HG02884 (cell line): Measurements from ENCODE around the gene CLCF1.
A peak's percentile ranks its signal among the peaks of the same experiment; 100 is the strongest.
"Not testable (repeated sequence)": the region's sequence is repeated elsewhere in the genome, so short reads cannot be mapped to it uniquely, and the experiment has no call there.

ENCODE experiments used
- ATAC-seq: cut with Tn5 transposase; IDR thresholded peaks from one replicate; pipeline ENCODE4 v1.9.1; 2021; ENCODE audit warnings: mild to moderate bottlenecking, moderate library complexity; ENCODE audit not compliant: unreplicated experiment

The CLCF1 gene

DNA sequence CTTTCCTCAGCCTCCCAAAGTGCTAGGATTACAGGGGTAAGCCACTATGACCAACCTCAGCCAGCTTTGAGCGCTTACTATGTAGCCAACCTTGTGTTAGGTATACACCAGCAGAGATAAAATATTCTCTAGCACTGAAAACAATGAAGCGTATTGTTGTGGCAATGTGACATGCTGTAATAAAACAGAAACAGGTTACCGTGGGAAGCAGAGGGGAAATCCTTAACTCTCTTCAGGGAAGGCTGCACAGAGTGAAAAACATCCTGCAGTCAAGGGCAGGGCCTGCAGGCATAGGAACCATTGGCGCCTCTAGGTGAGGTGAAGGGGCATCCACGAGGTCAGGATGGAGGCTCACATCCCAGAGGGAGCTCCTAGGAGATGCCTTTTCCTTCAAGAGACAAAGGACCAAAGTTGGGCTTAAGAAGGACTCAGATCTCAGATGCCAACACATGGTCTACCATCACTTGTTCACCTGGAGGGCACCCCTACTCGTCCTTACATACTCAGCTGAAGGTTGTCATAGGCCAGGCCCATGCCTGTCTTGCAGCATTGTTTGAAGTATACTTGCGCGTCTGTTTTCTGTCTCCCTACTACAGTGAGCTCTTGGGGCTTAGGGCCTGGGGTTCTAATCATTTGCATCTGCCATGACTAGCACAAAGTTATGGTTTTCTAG, 28.0 kb downstream of the CLCF1 start:
- no peak for ATAC-seq

- no peak for ATAC-seq
Observed at GRCh38 chr11:67344264-67344663, 29.1 kb downstream of the CLCF1 start.

GRCh38 chr11:67337257-67337656, 36.1 kb downstream of the CLCF1 start:
- no peak for ATAC-seq

GRCh38 chr11:67332081-67332691, 41.2 kb downstream of the CLCF1 start:
- ATAC-seq = no peak

- ATAC-seq = no peak
Observed at GRCh38 chr11:67323526-67323925, 49.9 kb downstream of the CLCF1 start.

- ATAC-seq = no peak
Observed at GRCh38 chr11:67322049-67322448, 51.3 kb downstream of the CLCF1 start.

DNA sequence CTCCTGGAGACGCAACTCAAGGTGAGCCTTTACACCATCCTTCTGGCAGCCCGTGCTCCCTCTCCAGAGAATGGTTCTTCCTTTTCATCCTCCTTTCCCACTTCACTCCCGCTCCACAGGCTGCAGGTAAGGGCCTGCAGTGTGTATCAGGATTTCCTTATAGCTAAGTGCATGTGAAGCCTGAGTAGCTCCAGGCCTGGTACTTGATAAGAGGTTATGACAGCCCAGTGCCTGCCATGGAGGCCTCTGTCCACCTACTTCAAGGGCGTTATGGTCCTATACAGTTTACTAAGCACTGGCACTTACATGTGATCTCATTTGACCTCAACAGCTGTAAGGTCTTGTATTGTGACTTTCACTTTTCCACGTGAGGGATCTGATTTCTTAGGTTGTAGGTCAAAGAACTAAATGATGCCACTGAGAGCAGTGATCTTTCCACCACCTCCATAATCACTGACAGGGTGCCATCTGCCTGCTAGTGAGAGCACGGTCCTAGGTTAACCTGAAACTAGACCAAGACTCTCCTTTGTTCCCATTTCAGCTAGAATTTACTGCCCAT, 52.0 kb downstream of the CLCF1 start:
- no peak for ATAC-seq

GRCh38 chr11:67320691-67321090, 52.7 kb downstream of the CLCF1 start:
- no peak for ATAC-seq

GRCh38 chr11:67320011-67320410, 53.4 kb downstream of the CLCF1 start:
- no peak for ATAC-seq

DNA sequence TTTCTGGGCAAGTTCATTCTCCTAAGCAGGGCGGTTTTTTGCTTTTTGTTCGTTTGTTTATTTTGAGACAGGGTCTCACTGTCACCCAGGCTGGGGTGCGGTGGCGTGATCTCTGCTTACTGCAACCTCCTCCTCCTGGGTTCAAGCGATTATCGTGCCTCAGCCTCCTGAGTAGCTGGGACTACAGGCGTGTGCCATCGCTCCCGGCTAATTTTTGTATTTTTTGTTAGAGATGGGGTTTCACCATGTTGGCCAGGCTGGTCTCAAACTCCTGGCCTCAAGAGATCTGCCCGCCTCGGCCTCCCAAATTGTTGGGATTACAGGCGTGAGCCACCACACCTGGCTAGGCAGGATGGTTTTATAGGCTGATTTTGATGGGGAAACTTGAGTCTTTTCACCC, 54.5 kb downstream of the CLCF1 start:
- ATAC-seq = not testable (repeated sequence)

GRCh38 chr11:67317888-67318555, 55.4 kb downstream of the CLCF1 start:
- peak; percentile 14 for ATAC-seq

GRCh38 chr11:67317205-67317887, 56.1 kb downstream of the CLCF1 start:
- peak; percentile 76 for ATAC-seq

GRCh38 chr11:67316882-67317204, 56.6 kb downstream of the CLCF1 start:
- ATAC-seq = no peak

DNA sequence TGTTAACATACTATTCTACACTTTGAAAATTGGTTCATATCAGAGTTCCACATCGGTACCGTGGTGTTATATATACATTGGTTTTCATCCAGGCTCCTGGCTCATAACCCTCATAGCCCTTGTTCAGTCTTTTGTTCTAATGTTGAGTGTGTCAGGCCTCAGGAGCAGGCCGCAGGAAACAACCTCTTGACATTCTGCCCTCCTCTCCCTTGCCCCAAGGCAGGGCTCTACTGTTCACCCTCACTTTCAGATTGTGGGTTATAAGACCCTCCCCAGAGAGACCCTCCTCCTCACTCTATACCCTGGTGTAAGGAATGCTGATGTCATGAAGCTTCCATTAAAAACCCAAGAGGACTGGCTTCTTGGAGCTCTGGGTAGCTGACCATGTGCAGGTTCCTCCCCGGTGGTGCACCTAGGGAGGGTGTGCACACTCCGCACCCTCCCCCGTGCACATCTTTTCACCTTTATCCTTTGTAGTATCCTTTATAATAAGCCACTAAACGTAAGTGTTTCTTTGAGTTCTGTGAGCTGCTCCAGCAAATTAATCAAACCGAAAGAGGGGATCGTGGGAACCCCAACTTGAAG, 58.0 kb downstream of the CLCF1 start:
- ATAC-seq = no peak

GRCh38 chr11:67314218-67314617, 59.2 kb downstream of the CLCF1 start:
- ATAC-seq = no peak
